GM13976 (cell line): ENCODE data around the gene CST8.

Source experiments
- DNase-seq: peaks from one replicate; pipeline ENCODE4 v3.0.0; 2012; ENCODE audit warnings: low spot score
- in situ Hi-C: fragments of 300-500 bp; cut with MboI; formaldehyde crosslinking; loops from one replicate; pipeline ENCODE4 v1.12.0; 2022; ENCODE audit warnings: low sequenced_read_pairs, mixed read lengths, inconsistent platforms; ENCODE audit not compliant: unreplicated experiment
- TF ChIP-seq, protein P1 (sequence below): IDR thresholded peaks from 2 replicates; pipeline ENCODE4 v1.5.1; 2012; ENCODE audit warnings: borderline replicate concordance, mild to moderate bottlenecking; ENCODE audit not compliant: insufficient read depth; ENCODE audit errors: extremely low read depth, missing control alignments, control extremely low read depth

Gene CST8

DNA sequence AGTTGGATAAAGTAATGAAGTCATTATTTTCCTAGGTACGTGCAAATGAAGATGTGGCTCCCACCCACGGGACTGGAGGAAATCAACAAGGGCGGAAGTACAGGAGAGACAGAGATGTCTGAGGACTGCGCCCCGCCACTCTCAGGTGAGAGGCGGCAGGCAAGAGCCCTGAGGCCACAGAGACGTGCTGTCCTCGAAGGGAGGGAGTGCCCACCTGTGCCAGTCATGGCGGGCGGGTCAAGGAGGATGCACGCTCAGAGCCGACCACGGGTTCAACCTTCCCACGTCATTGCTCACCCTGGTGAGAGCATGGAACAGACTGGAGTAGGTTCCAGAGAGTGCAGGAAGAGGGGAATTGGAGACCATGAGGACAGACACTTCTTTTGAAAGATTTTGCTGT is 12.7 kb downstream of the CST8 start:
- DNase-seq, result no peak
- in situ Hi-C loops, result no loop called here
- TF ChIP-seq, protein P1, sequence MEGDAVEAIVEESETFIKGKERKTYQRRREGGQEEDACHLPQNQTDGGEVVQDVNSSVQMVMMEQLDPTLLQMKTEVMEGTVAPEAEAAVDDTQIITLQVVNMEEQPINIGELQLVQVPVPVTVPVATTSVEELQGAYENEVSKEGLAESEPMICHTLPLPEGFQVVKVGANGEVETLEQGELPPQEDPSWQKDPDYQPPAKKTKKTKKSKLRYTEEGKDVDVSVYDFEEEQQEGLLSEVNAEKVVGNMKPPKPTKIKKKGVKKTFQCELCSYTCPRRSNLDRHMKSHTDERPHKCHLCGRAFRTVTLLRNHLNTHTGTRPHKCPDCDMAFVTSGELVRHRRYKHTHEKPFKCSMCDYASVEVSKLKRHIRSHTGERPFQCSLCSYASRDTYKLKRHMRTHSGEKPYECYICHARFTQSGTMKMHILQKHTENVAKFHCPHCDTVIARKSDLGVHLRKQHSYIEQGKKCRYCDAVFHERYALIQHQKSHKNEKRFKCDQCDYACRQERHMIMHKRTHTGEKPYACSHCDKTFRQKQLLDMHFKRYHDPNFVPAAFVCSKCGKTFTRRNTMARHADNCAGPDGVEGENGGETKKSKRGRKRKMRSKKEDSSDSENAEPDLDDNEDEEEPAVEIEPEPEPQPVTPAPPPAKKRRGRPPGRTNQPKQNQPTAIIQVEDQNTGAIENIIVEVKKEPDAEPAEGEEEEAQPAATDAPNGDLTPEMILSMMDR, result no peak

DNA sequence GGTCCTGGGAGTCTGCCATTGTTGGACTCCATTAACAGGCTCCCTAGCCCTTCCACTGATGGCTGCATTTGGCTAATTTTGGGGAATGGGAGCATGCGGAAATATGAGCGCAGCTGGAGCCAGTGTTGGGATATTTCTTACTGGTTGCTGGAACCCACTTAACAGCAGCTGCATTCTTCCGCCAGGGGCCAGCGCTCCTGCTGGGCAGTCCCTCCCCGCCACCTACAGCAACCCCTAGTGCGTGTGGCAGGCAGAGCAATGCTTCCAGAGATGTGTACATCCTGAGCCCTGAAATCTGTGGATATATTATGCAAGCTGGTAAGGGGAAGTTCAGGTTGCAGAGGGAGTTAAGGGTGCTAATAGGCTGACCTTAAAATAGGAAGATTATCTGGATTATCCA is 16.4 kb downstream of the CST8 start:
- no peak for DNase-seq
- in situ Hi-C loops, result no loop called here
- TF ChIP-seq, protein P1, result no peak

DNA sequence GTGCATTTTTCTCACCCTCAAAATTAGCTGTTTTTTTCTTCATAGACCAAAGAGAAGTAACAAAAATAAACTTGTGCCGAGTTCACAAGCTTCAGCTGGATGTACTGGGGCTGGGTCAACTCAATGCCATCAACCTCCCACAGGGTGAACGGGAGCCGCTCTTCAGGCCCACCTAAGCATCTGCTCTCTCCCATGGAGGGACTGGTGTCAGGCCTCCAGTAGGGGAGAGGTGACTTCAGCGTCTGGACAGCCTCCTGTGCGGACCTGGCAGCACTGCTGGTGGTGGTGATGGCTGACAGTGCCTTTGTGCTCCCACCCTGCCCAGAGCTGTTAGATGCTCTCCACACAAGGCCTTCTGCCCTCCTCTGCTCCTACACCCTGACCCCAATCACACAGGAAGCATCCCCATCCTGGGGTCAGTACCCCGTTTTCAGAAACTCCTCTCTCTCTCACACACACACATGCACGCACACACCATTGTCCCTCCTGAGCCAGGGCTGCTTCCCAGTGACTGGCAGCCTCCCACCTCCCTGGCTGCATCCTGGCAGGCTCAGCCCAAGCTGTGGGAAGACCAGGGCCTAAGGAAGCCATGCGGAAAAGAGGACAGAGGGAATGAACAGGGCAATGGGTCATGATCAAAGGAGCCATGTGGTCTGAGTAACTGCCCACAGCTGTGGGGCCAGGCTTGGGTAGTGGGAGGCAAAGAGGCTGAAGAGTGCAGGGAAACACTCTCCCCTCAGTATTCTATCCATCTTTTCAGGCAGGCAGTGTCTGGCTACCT is 17.7 kb downstream of the CST8 start:
- in situ Hi-C loops, result no loop called here
- DNase-seq, result no peak
- TF ChIP-seq, protein P1, result no peak

DNA sequence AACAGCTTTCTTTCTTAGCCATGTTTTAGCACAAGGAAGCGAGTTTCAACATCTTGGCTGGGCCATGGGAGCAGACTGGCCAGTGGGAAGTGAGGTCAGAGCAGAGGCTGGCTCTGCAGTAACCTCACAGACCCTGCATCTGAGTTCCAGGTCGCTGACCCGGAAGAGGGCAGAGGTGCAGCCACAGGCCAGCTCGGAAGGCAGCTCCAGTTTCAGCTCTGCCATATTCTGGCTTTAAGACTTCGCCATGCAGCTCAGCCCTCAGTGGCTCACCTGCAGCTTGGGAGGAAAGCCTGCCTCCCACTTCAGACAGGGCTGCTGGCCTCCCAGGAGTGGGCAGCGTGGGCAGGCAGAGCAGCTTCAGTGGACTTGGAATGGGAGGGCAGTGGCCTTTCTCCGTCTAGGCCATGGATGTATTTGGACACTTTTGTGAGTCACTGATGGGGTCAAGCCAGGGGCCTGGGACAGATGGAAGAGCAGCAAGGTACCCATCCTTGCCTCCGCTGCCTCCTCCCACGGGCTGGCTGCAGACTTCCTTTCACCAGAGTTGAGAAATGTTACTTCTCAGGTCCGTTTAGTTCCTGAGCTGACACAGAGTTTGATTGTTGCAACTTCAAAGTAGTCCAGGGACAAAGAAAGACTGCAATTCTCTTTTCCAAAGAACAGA is 18.5 kb downstream of the CST8 start:
- TF ChIP-seq, protein P1, result no peak
- in situ Hi-C loops, result no loop called here

DNA sequence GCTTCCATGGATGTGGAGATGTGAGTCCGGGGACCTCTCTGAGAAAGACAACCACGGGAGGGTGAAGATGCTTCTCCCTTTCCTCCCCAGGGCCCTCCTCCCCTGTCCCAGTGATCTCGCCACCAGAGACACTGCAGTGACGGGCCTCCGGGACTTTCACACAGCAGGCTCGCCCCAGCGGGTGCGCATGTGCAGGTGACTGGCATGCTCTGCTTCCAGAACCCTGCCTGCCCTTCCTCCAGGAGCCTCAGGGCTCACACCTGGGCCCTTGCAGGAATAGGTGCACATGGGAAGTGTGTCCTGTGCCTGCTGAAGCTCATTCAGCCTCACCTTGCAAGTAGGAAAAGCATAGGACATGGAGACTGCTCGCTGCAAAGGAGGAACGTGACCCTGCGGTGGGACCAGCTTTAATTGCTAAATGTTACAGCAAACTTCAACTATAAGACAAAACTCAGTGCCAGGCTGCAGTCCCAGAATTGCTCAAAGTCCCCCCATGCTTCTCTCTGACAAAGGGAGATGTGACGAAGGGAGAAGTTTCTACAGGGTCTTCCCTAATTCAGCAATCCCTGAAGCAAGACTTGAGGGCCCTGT is 19.2 kb downstream of the CST8 start:
- DNase-seq, result no peak
- TF ChIP-seq, protein P1, result no peak
- in situ Hi-C loops, result no loop called here

More for the DNA sequence above, 18.5 kb downstream of the CST8 start:
- no peak for DNase-seq

DNA sequence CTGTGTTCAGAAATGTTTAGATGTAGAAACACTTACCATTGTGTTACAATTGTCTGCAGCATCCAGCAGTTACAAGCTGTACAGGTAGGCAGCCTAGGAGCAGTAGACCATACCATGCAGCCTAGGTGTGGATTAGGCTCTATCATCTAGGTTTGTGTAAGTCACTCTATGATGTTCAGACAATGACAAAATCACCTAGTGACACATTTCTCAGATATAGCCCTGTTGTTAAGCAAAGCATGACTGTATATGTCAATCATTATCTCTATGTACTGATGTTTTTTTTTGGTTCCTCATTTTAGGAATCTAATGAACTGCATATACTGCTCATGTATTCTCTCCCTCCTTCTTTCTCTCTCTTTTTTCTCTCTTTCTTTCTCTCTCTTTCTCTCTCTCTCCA is 22.2 kb downstream of the CST8 start:
- in situ Hi-C loops, result no loop called here
- DNase-seq, result no peak
- TF ChIP-seq, protein P1, result no peak
